GM18502 (cell line): Measurements from ENCODE around the gene VWA3B.
"Not testable (repeated sequence)": the region's sequence is repeated elsewhere in the genome, so short reads cannot be mapped to it uniquely, and the experiment has no call there.

Experiments
- ATAC-seq: cut with Tn5 transposase; IDR thresholded peaks from one replicate; pipeline ENCODE4 v1.9.1; 2021; ENCODE audit warnings: mild to moderate bottlenecking; ENCODE audit not compliant: unreplicated experiment, poor library complexity

Gene VWA3B

GRCh38 chr2:98317214-98317613, 230.2 kb downstream of the VWA3B start:
- no peak for ATAC-seq

DNA sequence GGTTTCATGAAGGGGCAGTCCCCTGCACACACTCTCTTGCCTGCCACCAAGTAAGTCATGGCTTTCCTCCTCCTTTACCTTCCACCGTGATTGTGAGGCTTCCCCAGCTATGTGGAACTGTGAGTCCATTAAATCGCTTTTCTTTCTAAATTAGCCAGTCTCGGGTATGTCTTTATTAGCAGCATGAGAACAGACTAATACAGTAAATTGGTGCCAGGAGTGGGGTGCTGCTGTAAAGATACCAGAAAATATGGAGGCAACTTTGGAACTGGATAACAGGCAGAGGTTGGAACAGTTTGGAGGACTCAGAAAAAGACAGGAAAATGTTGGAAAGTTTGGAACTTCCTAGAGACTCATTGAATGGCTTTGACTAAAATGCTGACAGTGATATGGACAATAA, 233.2 kb downstream of the VWA3B start:
- not testable (repeated sequence) for ATAC-seq

DNA sequence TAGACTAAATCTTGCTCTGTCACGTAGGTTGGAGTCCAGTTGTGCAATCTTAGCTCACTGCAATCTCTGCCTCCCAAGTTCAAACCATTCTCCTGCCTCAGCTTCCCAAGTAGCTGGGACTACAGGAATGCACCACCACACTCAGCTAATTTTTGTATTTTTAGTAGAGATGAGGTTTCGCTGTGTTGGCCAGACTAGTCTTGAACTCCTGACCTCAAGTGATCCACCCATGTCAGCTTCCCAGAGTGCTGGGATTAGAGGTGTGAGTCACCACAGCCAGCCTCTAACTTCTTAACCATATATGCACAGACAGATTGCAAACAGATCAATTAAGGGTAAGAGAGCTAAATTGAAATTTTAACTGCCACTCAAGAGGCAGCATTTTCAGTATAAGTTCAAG, 237.2 kb downstream of the VWA3B start:
- no peak for ATAC-seq

- no peak for ATAC-seq
Measured at GRCh38 chr2:98327776-98328175, 240.8 kb downstream of the VWA3B start.

DNA sequence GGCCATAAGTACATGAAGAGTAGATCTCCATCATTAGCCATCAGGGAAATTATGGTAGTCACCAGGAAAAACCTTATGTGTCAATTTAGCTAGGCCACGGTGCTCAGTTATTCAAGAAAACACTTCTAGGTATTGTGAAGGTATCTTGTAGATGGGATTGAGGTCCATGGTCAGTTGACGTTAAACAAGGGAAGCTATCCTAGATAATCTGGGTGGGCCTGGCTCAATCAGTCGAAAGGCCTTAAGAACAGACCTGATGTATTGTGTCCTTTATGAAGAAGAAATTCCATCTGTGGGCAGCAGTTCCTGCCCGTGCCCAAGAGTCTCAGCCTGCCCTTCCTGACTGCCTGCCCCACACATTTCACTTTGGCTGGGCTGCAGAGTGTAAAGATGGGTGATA, 242.6 kb downstream of the VWA3B start:
- ATAC-seq: no peak

- no peak for ATAC-seq
Measured at GRCh38 chr2:98332989-98333388, 246.0 kb downstream of the VWA3B start.

- no peak for ATAC-seq
Measured at GRCh38 chr2:98333922-98334321, 247.0 kb downstream of the VWA3B start.

DNA sequence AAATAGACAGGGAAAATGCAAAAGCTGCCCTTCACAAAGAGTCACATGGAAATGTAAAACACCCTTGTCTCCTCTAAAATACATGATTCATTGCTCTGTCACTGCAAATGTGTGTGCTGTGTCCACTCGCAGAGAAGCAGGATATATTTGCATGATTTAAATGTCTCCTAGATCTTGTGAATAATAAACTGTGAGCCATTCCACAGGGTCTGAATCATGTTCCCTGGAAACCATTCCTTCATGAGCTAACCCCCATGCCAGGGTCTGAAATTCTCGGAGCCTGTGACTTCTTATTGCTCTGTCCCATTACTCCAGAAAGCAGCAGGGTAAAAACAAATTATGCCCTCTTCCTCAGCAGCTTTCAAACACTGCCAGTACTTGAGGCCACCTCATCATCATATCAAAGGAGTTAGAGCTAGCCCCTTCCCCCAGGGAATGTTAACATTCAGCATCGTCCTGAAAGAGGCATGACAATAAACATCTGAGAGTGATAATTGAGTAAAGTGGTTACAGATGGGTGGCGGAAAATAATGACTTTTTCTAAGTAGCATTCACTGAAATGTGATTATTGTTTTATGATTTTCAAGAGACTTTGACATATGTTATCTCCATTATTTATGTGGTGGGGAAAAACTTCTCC, 247.6 kb downstream of the VWA3B start:
- ATAC-seq: no peak

GRCh38 chr2:98335271-98335670, 248.3 kb downstream of the VWA3B start:
- no peak for ATAC-seq

DNA sequence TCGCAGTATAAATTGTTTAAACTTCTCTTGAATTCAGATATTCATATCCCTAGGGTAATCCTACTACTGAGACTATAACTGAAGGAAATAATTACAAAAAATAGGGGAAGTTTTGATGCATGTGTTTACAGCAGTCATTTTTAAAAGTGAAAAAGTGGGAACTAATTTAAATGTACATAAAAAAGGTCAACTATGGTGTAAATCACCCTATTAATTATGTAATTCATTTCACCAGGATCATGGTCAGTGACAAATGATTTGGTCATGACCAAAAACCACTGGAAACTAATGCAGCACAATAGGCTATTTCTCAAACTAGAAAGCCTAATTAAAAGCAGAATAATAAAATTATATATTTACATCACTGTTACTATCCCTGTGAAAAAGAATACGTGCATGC, 254.3 kb downstream of the VWA3B start:
- no peak for ATAC-seq

DNA sequence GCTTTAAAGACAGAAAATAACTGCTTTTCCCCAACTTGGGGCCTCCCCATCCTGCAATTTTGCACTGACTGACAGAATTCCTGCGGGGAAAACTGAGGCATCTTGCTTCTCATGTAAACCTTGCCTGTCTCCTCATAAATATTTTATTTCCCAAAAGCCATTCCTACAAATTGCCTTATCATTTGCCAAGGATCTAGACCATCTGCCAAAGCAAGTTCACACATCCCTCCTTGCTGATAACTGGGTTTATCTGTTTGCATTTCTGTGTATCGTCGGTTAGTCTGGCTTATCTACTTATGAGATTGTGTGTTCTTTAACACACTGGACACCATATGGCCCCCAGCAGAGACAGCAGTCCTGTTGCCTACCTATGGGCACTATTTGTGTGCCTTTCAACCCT, 256.3 kb downstream of the VWA3B start:
- ATAC-seq: no peak

DNA sequence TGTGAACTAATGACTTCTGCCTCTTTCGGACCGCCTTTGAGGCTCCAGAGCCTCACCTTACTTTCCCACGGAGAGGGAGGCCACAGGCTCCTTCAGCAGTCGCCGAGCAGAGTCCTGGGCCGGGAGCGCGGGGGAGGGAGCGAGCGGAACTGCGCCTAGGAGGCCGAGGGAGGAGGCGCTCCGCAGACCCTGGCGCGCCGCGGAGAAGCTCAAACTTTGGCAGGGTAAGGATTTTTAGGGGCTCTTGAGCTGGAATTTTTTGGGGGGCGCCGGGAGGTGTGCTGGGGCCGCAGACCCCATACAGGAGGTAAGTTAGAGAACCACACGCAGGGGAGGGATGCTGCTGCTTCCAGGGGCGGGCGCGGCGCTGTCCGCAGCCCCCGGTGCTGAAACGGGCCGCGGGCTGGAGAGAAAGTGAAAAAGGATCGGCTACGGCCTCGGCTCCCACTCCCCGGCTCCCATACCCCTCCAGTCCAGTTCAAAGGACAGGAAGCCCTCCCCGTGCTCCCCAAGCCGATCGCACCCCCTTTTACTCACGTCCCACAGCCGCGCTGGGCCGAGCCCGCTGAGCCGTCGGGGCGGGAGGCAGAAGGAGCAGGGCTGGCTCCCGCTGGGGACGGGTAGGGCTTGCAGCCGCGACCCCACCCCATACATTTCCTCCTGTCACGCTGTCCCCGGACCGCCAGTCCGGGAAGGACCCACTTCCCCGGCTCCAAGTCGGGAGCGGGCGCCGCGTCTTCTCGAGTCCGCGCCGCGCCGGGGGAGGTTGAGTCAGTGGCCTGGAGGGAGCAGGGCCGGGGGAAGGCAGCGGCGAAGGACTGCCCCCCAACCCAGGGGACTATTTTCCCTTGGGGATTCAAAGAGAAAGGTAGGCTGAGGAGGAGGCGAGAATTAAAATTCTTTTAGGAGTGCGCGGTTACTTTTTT, 259.6 kb downstream of the VWA3B start, which contains the start of gene CNGA3:
Gene CNGA3, plus strand, starts transcription at position 146 of the 926 bp plus-strand sequence. CDS start 23,520 bp downstream, outside the sequence.
- ATAC-seq: no peak

GRCh38 chr2:98347298-98348065, 260.5 kb downstream of the VWA3B start:
- no peak for ATAC-seq

GRCh38 chr2:98348066-98348561, 261.1 kb downstream of the VWA3B start:
- no peak for ATAC-seq

- ATAC-seq: no peak
Measured at GRCh38 chr2:98350411-98350810, 263.4 kb downstream of the VWA3B start.

DNA sequence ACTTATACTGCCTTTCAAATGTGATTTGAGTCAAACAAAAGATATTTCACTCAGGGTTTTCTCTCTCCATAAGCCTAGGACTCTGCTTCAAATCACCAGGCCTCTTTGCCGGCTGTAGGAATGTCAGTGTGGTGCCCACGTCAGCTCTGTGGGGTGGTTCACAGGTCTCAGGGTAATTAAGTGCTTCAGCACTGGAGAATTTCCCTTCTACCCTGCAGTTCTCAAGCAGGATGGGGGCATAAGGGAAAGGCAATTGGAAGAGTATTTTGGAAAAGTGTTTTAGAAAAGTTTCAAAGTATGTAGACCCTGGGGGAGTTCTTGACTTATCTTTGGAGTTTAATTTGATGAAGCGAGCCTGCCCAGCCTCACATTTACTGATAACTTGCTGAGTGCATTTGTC, 268.9 kb downstream of the VWA3B start:
- ATAC-seq: no peak

DNA sequence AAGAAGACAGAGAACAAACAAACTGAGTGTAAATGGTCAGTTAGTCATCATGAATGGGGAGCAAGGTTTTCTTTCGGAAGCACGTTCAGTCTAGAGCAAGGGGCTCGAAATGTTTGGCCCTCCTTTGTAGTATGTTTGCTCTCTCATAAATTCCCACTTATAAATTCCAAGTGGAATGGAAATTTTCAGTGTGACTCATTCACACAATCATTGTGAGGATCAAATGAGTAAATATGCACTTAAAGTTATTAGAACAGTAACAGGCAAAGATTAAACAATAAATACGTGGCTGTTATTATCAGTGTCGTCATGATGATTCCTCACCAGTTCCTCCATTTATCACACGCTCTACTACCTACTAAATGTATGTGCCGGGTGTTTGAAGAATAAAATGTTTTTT, 269.8 kb downstream of the VWA3B start:
- no peak for ATAC-seq

GRCh38 chr2:98357849-98358248, 270.9 kb downstream of the VWA3B start:
- ATAC-seq: no peak

DNA sequence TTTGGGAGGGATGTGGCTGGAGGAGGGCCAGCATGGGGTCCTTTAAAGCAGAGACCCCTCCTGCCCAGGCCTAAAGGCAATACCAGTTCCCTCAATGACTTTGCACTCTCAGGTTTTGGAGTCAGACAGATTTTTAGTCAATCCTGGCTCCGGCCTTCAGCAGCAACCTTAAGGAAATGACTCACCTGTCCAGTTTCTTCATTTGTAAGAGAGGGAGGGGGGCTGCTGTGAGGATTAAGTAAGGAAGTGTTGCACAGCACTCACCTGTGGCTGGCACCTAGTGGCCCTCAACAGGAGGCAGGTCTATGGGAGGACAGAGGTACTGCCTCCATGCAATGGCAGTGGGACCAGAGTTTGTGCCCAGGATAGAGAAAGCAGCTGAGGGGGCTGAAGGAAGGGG, 273.0 kb downstream of the VWA3B start:
- no peak for ATAC-seq
